ENCODE measurements around the gene PTPRJ.

- TF ChIP-seq CTCF (conservative IDR thresholded peaks at IDR 0.05): no peak
- no peak for TF ChIP-seq EZH2 (IDR thresholded peaks at IDR 0.05; ENCODE audit: low read depth)
These were observed 83.9 kb downstream of the PTPRJ start for GRCh38 chr11:48064306-48064705.

All from PC-9 (cell line).